ENCODE measurements around the gene TMEM120B.
"Not testable (repeated sequence)": the region's sequence is repeated elsewhere in the genome, so short reads cannot be mapped to it uniquely, and the experiment has no call there.

The TMEM120B gene

DNA sequence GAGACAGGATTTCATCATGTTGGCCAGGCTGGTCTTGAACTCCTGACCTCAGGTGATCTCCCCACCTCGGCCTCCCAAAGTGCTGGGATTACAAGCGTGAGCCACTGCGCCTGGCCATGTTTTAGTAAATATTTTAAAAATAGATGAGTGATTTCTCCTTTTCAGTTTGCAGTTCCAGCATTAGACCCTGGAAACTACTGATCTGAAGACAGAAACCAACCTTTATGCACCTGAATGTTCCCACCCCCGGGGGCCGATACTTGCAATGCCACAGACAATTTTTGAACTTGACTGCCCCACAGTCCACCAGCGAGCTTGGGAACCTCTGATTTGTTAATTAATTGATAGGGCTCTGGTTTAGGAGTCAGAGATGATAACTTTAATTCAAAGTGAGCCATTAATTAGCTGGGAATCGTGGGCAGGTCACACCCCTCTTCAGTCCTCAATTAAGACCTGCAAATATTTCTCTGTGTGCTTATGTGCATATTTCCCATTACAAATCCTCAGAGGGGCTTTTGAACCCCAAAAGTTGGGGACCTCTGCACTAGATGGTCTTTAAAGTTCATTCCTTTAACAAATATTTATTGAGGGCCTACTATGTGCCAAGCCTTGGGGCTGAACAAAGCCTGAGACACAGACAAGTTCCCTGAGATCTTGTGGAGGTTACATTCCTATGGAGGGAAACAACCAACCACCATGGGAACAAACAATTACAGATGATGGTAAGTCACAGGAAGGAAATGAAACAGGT is 4.1 kb upstream of the TMEM120B start:
- Histone ChIP-seq H3K4me3 (ENCODE audit: low read length) (no peak overlapping the region), H3K27ac (ENCODE audit: low read length) (no peak overlapping the region), H3K4me2 (ENCODE audit: low read depth, low read length) (no peak overlapping the region)

DNA sequence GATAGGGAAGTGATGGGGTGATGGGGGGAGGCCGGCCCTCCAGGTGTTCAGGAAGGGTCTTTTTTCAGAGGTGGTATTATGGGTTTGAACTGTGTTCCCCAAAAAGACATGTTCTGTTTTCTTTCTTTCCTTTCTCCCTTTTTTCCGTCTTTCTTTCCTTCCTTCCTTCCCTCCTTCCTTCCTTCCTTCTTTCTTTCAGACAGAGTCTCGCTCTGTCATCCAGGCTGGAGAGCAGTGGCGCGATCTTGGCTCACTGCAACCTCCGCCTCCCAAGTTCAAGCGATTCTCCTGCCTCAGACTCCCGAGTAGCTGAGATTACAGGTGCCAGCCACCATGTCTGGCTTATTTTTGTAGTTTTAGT is 3.5 kb upstream of the TMEM120B start:
- DNase-seq; H3K9me2 ChIP-seq (replicated peaks; ENCODE audit: insufficient read depth, low read length); H3K4me1 ChIP-seq (ENCODE audit: low read length); H3K9ac ChIP-seq (ENCODE audit: low read length); H3K27ac ChIP-seq (ENCODE audit: low read length); H2AFZ ChIP-seq (ENCODE audit: low read length); H3K27me3 ChIP-seq (replicated peaks; ENCODE audit: insufficient read depth, low read length); H3K79me2 ChIP-seq (ENCODE audit: low read length); H3K4me3 ChIP-seq (ENCODE audit: low read length); H4K20me1 ChIP-seq (ENCODE audit: insufficient read depth, low read length); H3K36me3 ChIP-seq (replicated peaks; ENCODE audit: insufficient read depth, low read length); H3K9me3 ChIP-seq (replicated peaks; ENCODE audit: insufficient read depth, low read length); H3F3A ChIP-seq (ENCODE audit: insufficient read depth, low read length); H3K4me2 ChIP-seq (ENCODE audit: low read depth, low read length): not testable (repeated sequence)

More for the DNA sequence above, 4.1 kb upstream of the TMEM120B start:
- Histone ChIP-seq H3F3A (ENCODE audit: insufficient read depth, low read length) (no peaks in the 10 kb centered on the region), H3K9ac (ENCODE audit: low read length) (no peak overlapping the region), H3K9me2 (replicated peaks; ENCODE audit: insufficient read depth, low read length) (no peaks in the 10 kb centered on the region), H3K27me3 (replicated peaks; ENCODE audit: insufficient read depth, low read length) (no peaks in the 10 kb centered on the region), H4K20me1 (ENCODE audit: insufficient read depth, low read length) (no peaks in the 10 kb centered on the region), H3K79me2 (ENCODE audit: low read length) (peaks cover 7% of the 10 kb centered on the region), H3K4me1 (ENCODE audit: low read length) (peaks cover 3% of the 10 kb centered on the region; the same call in 1 of the 2 replicates), H3K36me3 (replicated peaks; ENCODE audit: insufficient read depth, low read length) (no peaks in the 10 kb centered on the region), H2AFZ (ENCODE audit: low read length) (no peak overlapping the region), H3K9me3 (replicated peaks; ENCODE audit: insufficient read depth, low read length) (no peaks in the 10 kb centered on the region)
- no peak for DNase-seq
- TF ChIP-seq, protein P1, sequence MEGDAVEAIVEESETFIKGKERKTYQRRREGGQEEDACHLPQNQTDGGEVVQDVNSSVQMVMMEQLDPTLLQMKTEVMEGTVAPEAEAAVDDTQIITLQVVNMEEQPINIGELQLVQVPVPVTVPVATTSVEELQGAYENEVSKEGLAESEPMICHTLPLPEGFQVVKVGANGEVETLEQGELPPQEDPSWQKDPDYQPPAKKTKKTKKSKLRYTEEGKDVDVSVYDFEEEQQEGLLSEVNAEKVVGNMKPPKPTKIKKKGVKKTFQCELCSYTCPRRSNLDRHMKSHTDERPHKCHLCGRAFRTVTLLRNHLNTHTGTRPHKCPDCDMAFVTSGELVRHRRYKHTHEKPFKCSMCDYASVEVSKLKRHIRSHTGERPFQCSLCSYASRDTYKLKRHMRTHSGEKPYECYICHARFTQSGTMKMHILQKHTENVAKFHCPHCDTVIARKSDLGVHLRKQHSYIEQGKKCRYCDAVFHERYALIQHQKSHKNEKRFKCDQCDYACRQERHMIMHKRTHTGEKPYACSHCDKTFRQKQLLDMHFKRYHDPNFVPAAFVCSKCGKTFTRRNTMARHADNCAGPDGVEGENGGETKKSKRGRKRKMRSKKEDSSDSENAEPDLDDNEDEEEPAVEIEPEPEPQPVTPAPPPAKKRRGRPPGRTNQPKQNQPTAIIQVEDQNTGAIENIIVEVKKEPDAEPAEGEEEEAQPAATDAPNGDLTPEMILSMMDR (IDR thresholded peaks at IDR 0.05; ENCODE audit: low read length), result no peak
- TF ChIP-seq EZH2phosphoT487 (IDR thresholded peaks at IDR 0.05; ENCODE audit: low read length), result no peak
- no peak for TF ChIP-seq EZH2 (optimal IDR thresholded peaks at IDR 0.05; ENCODE audit: low read depth, low read length)

DNA sequence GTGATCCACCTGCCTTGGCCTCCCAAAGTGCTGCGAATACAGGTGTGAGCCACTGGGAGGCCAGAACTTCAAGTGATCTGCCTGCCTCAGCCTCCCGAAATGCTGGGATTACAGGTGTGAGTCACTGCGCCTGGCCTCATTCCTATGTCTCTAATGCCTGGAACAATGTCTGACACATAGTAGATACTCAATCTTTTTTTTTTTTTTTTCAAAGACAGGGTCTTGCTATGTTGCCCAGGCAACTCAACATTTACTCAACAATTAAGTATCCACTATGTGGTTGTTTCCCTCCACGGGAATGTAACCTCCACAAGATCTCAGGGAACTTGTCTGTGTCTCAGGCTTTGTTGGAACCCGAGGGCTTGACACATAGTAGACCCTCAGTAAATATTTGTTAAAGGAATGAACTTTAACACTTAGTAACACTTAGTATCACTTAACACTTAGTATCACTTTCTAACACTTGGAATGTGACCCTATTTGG is 3.0 kb upstream of the TMEM120B start:
- Histone ChIP-seq H3K4me3 (ENCODE audit: low read length) (no peak overlapping the region), H2AFZ (ENCODE audit: low read length) (no peak overlapping the region), H3K4me2 (ENCODE audit: low read depth, low read length) (no peak overlapping the region), H3K9me3 (replicated peaks; ENCODE audit: insufficient read depth, low read length) (no peaks in the 10 kb centered on the region), H4K20me1 (ENCODE audit: insufficient read depth, low read length) (no peaks in the 10 kb centered on the region), H3K79me2 (ENCODE audit: low read length) (peaks cover 8% of the 10 kb centered on the region), H3K36me3 (replicated peaks; ENCODE audit: insufficient read depth, low read length) (no peaks in the 10 kb centered on the region), H3K27me3 (replicated peaks; ENCODE audit: insufficient read depth, low read length) (no peaks in the 10 kb centered on the region), H3K9me2 (replicated peaks; ENCODE audit: insufficient read depth, low read length) (no peaks in the 10 kb centered on the region), H3F3A (ENCODE audit: insufficient read depth, low read length) (no peaks in the 10 kb centered on the region), H3K4me1 (ENCODE audit: low read length) (peaks cover 3% of the 10 kb centered on the region; the same call in 1 of the 2 replicates), H3K27ac (ENCODE audit: low read length) (no peak overlapping the region), H3K9ac (ENCODE audit: low read length) (no peak overlapping the region)
- no peak for DNase-seq
- TF ChIP-seq EZH2 (optimal IDR thresholded peaks at IDR 0.05; ENCODE audit: low read depth, low read length), result no peak
- no peak for TF ChIP-seq EZH2phosphoT487 (IDR thresholded peaks at IDR 0.05; ENCODE audit: low read length)
- TF ChIP-seq, protein P1 (IDR thresholded peaks at IDR 0.05; ENCODE audit: low read length), result no peak
